Stimulated activated CD8-positive, alpha-beta memory T cell treated with anti-CD3 and anti-CD28 coated beads, Interleukin-4, amount 100 ng/mL, for 1 hour (primary cell): ENCODE results near the gene ZNF235.
"Not testable (repeated sequence)": the region's sequence is repeated elsewhere in the genome, so short reads cannot be mapped to it uniquely, and the experiment has no call there.

Experiments
- DNase-seq, 2 donors: peaks; one replicate each; pipeline ENCODE4 v3.0.0-alpha.2; 2020; ENCODE audit warnings: low read depth in 2 of 2, low spot score in 1 of 2

ZNF235 gene

GRCh38 chr19:44304659-44305193 lies at the start of gene ZNF235:
Gene ZNF235, minus strand, starts transcription at chr19:44305025. Its CDS starts 1,621 bp downstream, at chr19:44303404.
- peak; percentile 31 to 44 for DNase-seq

DNA sequence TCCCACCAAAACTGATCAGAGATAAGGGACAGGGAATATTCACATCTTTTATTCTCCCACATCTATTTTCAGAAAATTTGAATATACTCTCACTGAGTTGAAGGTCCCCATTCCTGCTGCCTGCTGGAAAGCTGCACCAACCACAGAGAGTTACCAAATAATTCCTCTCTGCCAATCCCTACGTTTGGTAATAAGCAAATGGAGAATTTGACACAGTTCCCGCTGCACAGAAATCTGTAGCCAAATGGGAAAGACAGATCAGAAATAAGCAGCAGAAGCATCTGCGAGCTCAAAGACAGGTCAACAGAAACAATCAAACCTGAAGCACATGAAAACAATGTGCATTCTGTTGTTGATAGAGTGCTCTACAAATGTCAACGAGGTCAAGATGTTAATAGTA lies 41.7 kb upstream of the ZNF235 start:
- DNase-seq = no peak

- no peak for DNase-seq
Observed at GRCh38 chr19:44345959-44346358, 41.1 kb upstream of the ZNF235 start.

DNA sequence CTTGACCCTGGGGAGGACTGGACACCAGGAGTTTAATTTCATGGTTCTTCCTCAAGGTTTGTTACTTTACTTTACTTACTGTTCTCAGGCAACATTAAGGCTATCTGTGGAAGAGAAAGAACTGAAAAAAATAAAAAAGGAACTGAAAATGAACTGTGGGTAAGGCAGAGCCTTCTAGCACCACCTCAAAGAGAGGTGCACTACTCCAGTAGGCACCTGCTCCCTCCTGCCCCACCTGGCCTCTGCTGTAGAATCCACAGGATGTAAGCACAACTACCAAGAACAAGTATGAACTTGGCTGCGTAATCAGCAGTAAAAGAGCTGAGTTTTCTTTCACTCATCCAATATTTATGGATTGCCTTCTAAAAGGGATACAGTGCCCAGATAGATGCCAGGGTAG lies 39.4 kb upstream of the ZNF235 start:
- no peak for DNase-seq

DNA sequence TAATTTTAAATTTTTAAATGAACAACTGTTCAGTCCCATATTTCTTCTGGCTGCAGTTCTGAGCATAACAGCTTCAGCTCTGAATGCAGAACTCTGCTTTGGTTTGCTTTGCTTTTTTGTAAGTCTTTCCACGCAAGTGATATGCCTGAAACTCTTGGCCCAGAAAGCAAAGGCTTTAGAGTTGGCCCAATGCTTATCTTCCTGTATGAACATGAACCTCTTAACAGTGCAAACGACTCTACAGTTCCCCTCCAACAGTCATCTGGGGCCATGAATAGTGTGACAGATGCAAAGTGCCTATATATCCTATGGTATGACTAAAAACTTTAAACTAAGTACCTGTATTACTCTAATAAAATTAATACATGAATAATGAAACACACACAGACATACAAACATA lies 37.0 kb upstream of the ZNF235 start:
- DNase-seq = no peak

GRCh38 chr19:44334639-44335038 lies 29.8 kb upstream of the ZNF235 start:
- not testable (repeated sequence) for DNase-seq

DNA sequence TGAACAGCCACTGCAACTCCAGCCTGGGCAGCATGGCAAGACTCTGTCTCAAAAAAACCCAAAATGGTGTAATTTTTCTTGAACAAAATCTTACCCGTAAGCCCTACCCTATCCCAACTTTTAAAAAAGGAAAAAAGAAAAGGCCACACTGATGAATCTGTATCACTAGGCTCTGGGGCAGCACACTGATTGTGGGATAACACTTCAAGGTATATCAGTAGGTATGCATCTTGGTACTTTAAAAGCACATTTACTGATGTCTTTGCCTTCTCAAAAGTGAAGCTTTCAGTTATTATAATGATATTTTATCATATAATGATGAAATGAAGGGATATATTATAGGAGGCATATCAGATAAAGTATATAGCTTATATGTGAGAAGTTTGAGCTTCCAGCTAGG lies 27.3 kb upstream of the ZNF235 start:
- DNase-seq = no peak

GRCh38 chr19:44315883-44316282 lies 11.1 kb upstream of the ZNF235 start:
- DNase-seq = no peak

DNA sequence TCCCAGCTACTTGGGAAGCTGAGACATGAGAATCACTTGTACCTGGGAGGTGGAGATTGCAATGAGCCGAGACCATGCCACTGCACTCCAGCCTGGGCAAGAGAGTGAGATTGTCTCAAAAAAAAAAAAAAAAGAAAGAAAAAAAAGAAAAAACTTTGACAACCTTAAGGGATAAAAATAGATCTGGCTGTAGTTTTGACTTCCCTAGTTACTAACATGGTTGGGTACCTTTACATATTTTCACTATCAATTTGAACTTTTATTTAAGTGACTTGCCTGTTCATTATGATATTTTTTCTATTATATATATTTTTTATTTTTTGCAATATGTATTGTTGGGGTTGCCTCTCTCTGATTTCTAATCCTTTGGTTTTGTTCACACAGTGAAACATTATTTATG lies 8.4 kb upstream of the ZNF235 start:
- no peak for DNase-seq

- no peak for DNase-seq
Observed at GRCh38 chr19:44308011-44308410, 3.2 kb upstream of the ZNF235 start.

GRCh38 chr19:44306283-44306682 lies 1.5 kb upstream of the ZNF235 start:
- no peak for DNase-seq

- no peak for DNase-seq
Observed at GRCh38 chr19:44305457-44305856, 632 bp upstream of the ZNF235 start.

- no peak for DNase-seq
Observed at GRCh38 chr19:44303976-44304568, 753 bp downstream of the ZNF235 start.

GRCh38 chr19:44303320-44303719 lies 1.5 kb downstream of the ZNF235 start:
- no peak for DNase-seq

DNA sequence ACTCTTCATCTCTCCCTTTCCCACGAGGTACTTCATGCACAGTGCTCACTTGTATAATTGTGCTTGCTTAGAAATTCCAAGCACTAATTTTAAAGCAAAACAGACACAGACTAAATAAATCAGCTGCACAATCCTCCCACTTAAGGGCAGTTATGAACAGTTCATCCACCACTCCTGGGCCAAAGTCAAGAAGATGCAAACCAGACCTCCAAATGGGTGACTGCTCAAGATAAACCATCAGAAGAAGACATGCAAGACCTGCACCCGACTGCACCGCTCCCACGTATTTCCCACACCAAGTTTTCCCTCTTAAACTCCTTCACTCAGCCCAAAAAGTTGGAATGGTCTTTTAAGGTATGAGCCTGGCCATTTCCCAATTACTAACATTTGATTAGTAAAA lies 19.9 kb downstream of the ZNF235 start:
- DNase-seq = no peak

- DNase-seq = no peak
Observed at GRCh38 chr19:44282846-44283245, 22.0 kb downstream of the ZNF235 start.

DNA sequence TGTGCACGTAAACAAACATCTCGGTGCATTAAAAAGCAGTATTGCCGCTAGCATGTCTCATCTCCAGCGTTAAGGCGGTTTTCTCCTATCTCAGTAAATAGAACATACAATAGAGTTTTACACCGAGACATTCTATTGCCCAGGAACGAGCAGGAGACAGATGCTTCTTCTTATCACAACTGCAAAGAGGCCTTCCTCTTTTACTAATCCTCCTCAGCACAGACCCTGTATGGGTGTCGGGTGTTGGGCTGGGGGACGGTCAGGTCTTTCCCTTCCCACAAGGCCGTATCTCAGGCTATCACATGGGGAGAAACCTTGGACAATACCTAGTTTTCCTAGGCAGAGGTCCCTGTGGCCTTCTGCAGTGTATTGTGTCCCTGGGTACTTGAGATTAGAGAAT lies 23.9 kb downstream of the ZNF235 start:
- DNase-seq = no peak

DNA sequence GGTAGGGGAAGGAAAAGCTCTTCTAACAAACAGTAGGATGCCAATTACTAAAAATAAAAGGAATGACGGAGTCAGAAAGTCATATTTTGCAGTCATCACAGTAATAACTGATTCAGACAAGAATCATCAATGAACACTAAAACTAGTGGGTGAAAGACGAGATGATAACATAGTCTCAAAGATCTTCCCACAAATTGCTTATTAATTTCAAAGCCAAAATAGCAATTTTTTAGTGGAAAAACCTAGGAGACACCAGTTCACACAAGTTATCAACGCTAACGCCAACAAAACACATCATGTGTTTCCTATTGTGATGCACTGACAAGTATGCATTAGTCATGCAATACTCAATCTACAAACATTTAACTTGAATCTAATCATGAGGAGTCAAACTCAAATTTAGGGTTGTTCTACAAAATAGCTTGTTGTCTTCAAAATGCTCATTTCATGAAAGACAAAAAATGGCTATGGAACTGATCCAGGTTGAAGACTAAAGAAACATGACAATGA lies 26.6 kb downstream of the ZNF235 start:
- no peak for DNase-seq

GRCh38 chr19:44277331-44277730 lies 27.5 kb downstream of the ZNF235 start:
- no peak for DNase-seq

GRCh38 chr19:44260695-44261446 lies 44.0 kb downstream of the ZNF235 start:
- DNase-seq = no peak

GRCh38 chr19:44260343-44260681 lies 44.5 kb downstream of the ZNF235 start:
- no peak for DNase-seq

- no peak for DNase-seq
Observed at GRCh38 chr19:44258835-44259413, 45.9 kb downstream of the ZNF235 start.
